Stimulated activated CD8-positive, alpha-beta memory T cell treated with anti-CD3 and anti-CD28 coated beads, Interleukin-4, amount 100 ng/mL, for 24 hours (primary cell): ENCODE results near the gene NOL8.

ENCODE experiments used
- DNase-seq: peaks from one replicate; pipeline ENCODE4 v3.0.0-alpha.2; 2020; ENCODE audit warnings: low read depth

Gene NOL8

DNA sequence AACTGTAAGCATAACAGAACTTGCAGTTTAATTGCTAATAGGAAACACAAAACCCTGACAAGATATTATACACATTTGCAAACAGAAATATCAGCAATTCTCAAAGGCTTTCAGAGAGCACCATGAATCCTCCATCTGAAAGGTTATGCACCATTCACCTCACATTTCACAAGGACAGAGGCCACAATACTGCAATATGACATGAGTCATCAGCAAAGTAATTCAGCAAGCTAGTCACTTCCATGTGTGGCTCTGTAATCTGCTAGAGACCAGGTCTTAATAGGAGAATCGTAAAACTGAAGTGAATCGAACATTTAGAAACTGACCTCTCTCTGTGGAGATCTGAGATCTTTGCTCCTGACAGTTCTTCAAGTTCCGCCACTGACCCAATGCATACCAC, 60.0 kb downstream of the NOL8 start:
- DNase-seq = no peak

DNA sequence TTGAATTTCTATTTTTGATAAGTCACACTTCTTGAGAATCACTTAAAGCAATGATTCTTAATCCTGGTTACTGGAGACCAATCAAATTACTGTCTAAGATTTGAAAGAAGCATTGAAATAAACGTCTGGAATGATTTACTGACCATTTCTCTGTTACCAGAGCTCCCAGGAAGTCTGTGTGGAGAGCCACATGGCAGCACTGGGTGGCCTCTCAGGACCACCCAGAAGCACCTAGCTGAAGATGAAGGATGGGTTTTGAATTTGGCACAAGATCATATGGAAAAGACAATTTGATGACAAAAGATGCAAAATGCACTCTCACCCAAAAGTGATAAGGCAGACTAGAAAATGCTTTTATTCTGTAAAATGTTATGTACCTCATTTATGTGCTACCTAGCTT, 62.0 kb downstream of the NOL8 start:
- no peak for DNase-seq

DNA sequence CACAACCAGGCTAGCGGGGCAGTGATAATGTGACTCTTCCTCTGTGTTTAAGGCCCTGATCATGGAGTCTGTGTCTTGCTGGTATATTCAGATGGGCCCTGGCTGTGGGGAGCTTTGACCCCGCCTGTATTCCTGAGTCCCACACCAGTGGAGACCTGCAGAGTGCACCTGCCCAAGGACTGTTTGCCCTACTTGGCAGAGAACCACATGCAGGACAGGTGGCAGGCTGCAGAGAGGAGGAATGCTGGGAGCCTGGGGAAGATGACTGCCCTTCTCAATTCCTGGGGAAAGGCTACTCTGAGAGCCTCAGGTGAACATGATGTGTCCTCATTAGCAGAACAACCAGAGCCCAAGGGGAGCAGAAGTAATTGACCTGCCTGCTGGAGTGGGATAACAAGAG, 67.8 kb downstream of the NOL8 start:
- no peak for DNase-seq

DNA sequence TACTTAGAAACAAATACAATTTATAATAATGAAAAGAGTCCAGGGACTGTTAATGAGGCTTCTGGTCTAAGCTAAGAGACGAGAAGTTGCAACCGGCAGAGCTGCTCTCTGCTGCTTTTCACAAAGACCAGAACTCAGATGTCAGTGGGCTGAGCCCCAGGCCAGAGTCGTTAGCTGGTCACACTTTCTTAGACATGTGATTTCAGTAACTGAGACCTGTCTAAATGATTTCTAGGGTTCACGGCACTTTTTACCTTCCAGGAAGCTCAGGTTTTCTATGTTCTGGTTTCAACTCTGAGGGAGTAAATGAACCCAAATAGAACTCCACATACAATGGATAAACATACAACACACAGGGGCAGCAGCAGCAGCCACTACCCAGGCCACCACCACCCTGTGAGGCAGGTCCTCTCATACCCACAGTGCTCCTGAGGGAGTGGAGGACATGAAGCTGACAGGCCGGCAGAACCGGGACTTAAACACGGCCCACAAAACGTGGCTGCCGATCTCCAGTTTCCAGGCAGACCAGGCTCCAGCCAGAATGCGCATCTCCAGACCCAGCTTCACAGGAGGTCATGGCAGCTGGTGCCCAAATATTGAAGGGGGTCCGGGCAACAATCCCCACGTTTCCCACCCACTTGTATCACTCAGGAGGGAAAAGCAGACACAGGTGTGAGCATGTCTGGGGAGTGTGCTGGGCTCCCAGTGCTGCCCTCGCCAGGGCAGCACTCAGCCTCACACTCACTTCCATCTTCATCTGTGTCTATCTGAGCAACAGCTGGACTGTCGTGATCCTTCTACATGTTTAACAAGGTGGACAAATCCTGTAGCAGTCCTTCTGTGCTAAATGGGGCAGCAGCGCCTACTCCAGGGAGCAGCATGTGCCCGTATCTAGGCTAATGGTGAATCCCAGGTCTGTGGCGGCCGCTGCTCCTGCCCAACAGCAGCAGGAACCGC, 70.5 kb downstream of the NOL8 start:
- DNase-seq = no peak

DNA sequence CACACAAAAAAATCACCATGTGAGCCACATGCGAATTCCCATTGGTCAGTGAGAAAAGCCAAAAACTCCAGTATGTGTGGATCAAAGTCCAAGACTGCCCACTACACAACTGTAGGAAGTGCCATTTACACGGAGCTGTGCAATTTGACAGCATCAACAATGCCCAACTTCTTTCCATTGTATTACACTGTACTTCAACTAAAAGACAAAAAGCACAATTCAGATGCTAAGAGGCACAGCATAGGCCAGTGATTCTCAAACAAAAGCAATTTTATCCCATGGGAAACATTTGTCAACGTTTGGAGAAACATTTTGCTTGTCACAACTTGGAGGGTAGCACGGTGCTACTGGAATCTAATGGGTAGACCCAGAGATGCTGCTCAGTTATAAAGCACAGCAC, 71.5 kb downstream of the NOL8 start:
- DNase-seq = no peak

DNA sequence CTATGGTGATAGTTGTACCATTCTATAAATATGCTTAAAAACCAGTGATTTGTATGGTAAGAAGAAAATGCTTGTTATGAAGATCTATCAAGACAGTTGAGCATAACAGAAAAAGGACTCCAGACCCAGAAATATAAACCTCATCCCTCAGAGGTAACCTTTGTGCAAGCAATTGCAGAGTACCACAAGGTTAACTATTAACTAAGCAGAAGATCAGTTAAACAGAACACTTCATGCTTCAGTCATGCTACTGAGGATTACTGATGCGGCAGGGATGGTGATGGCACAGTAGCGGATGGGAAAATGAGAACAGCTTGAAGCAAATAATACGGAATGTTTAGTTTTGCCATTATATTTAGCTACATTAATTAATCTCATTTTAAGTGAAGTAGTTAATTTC, 77.2 kb downstream of the NOL8 start:
- DNase-seq = no peak
